Pons (tissue), 1 donor: ENCODE results near the gene DSG4.
"Not testable (repeated sequence)": the region's sequence is repeated elsewhere in the genome, so short reads cannot be mapped to it uniquely, and the experiment has no call there.

Experiments used
- DNase-seq: peaks from one replicate; pipeline ENCODE4 v3.0.0-alpha.2; 2016; ENCODE audit warnings: low spot score

The DSG4 gene, protein sequence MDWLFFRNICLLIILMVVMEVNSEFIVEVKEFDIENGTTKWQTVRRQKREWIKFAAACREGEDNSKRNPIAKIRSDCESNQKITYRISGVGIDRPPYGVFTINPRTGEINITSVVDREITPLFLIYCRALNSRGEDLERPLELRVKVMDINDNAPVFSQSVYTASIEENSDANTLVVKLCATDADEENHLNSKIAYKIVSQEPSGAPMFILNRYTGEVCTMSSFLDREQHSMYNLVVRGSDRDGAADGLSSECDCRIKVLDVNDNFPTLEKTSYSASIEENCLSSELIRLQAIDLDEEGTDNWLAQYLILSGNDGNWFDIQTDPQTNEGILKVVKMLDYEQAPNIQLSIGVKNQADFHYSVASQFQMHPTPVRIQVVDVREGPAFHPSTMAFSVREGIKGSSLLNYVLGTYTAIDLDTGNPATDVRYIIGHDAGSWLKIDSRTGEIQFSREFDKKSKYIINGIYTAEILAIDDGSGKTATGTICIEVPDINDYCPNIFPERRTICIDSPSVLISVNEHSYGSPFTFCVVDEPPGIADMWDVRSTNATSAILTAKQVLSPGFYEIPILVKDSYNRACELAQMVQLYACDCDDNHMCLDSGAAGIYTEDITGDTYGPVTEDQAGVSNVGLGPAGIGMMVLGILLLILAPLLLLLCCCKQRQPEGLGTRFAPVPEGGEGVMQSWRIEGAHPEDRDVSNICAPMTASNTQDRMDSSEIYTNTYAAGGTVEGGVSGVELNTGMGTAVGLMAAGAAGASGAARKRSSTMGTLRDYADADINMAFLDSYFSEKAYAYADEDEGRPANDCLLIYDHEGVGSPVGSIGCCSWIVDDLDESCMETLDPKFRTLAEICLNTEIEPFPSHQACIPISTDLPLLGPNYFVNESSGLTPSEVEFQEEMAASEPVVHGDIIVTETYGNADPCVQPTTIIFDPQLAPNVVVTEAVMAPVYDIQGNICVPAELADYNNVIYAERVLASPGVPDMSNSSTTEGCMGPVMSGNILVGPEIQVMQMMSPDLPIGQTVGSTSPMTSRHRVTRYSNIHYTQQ

GRCh38 chr18:31376477-31376876, at the start of gene DSG4:
TSS of gene DSG4 (plus strand) at chr18:31376777. CDS start at chr18:31376912, 135 bp downstream.
- DNase-seq = no peak

- no peak for DNase-seq
Observed at GRCh38 chr18:31329787-31330438, 46.7 kb upstream of the DSG4 start.

DNA sequence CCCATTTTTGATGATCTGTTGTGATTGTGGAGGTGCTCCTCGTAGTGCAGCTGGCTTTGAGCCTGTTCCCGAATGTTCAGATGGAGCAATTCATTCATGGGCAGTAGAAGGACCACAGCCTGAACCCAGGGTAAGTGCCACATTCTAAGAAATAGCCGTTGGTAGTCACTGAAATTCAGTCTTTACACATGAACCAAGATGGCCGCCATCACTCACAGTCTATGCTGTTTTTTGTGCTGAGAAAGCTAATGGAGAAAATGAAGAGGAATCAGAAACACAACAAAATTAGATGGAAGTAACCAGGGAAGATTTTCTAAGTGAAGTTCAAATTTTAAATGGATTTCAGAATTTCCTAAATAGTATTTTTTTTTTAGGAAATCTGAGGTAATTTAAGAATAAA, 33.1 kb upstream of the DSG4 start:
- DNase-seq = no peak

DNA sequence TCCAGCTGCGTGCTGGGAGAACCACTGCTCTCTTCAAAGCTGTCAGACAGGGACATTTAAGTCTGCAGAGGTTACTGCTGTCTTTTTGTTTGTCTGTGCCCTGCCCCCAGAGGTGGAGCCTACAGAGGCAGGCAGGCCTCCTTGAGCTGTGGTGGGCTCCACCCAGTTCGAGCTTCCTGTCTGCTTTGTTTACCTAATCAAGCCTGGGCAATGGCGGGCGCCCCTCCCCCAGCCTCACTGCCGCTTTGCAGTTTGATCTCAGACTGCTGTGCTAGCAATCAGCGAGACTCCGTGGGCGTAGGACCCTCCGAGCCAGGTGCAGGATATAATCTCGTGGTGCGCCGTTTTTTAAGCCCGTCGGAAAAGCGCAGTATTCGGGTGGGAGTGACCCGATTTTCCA, 23.2 kb upstream of the DSG4 start:
- not testable (repeated sequence) for DNase-seq

GRCh38 chr18:31354990-31355389, 21.6 kb upstream of the DSG4 start:
- DNase-seq = no peak

GRCh38 chr18:31356025-31356424, 20.6 kb upstream of the DSG4 start:
- no peak for DNase-seq

- DNase-seq = no peak
Observed at GRCh38 chr18:31364190-31364589, 12.4 kb upstream of the DSG4 start.

GRCh38 chr18:31369478-31369877, 7.1 kb upstream of the DSG4 start:
- DNase-seq = no peak

GRCh38 chr18:31371989-31372388, 4.6 kb upstream of the DSG4 start:
- no peak for DNase-seq

DNA sequence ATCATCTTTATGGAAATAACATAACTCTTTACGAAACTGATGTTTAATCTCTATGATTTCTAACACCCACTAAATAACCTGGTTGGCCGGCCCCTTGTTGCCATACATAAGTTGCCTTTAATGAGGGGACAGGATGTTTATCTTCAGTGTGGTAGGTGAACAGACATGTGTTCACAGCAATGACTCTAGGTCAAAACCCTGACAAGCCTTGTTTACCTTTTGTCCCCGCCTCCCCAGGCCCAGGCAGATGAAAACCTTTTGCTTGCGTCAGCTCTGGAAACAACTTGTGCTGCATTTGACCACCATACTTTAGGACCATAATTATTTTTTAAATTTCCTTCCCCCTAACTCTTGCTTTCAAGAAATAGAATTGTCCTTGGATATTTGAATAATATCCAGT, 2.9 kb upstream of the DSG4 start:
- no peak for DNase-seq

- no peak for DNase-seq
Observed at GRCh38 chr18:31380912-31381311, 4.3 kb downstream of the DSG4 start.

DNA sequence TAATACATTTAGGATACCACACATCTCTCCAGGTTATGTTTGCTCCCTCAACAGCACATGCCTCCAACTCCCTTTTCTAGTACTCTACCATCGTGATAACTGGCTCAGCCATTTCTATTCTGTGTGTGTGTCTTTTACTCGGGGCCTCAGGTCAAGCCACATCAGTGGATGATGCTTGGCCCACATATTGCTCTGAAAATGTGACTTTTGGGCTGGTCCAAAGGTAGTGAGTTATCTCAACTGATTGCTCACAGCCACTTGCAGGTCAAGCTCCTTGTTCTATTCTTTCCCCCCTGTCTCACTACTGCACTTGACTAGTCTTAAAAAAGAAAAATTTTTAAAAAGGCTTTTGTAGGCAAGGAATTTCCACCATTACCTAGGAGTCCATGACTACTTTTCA, 5.5 kb downstream of the DSG4 start:
- DNase-seq = no peak

- DNase-seq = no peak
Observed at GRCh38 chr18:31386741-31387140, 10.2 kb downstream of the DSG4 start.

- no peak for DNase-seq
Observed at GRCh38 chr18:31393286-31393685, 16.7 kb downstream of the DSG4 start.

DNA sequence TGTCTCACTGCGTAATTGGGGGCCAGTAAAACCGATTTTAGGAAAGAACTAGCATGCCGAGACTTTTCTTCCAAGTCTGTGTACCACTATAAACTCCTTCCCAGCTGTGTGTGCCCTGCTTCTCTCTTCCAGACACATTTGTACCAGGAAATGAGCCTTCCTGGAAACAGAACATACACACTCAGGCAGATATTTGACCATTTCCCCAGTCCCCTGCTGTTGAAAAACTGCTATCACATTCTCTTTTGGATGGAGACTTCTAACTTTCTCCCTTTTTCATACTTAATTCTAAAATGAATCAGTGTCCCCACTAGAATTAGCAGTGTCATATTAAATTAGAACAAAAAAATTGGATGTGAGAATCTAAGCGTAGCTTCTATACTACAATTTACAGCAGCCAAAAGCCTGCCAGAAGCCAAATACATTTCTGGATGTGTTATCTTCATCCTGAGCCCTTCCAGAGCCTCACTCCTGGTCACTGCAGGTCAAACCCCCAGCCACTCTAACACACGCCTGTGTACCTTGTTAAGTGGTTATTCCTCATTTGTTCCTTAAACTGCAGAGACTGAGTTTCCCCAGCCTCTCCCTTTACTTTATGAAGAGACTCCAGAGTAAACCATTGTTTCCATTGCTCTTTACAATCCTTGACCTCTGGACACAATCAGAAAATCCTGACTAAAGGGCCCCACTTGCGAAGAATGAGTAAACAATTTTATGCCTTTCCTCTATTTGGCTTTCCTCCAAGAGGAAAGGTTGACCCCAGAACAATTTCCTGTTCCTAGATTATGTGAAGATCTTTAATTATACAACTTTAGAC, 20.4 kb downstream of the DSG4 start:
- DNase-seq = no peak

DNA sequence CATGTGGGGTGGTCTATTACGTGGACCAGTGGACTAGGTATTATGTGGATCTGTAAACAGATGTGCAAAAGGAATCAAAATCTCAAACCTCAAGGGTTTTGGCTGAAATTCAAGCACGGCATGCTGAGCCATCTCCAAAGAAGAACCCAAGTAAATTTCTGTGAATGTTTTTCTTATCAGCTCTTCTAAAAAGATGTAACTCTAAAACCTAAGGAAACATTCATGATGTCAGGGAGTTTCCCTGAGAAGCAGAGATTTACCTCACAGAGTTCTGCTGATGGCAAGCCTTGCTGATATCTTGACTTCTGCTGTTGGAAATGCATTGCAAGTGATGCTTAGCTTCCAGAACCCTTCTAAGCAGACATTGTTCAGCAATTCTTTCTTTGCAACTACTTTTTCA, 21.6 kb downstream of the DSG4 start:
- DNase-seq = no peak

DNA sequence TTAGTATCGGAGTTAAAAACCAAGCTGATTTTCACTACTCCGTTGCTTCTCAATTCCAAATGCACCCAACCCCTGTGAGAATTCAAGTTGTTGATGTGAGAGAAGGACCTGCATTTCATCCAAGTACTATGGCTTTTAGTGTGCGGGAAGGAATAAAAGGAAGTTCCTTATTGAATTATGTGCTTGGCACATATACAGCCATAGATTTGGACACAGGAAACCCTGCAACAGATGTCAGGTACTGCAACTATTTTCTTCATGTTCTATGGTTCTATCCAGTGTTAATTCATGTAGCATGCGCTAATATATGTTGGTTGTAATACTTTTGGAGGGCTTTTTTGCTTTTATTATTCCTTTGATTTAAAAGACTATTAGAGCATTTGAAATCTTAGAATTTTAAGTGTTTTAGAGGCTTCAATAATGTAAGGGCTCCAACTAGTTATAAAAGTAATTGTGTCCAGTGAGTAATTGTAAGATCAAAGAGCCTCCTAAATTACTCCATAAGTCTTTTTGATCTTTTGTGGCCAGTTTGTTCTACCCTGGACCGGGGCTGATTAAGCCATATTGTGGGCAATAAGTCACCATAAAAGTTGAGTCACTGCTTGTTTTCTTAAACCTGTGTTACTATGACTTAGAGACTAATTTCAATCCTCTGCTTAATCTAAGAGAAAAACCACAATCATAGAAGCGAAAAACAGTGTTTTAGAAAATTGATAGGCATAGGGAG, 22.9 kb downstream of the DSG4 start:
- DNase-seq = no peak

DNA sequence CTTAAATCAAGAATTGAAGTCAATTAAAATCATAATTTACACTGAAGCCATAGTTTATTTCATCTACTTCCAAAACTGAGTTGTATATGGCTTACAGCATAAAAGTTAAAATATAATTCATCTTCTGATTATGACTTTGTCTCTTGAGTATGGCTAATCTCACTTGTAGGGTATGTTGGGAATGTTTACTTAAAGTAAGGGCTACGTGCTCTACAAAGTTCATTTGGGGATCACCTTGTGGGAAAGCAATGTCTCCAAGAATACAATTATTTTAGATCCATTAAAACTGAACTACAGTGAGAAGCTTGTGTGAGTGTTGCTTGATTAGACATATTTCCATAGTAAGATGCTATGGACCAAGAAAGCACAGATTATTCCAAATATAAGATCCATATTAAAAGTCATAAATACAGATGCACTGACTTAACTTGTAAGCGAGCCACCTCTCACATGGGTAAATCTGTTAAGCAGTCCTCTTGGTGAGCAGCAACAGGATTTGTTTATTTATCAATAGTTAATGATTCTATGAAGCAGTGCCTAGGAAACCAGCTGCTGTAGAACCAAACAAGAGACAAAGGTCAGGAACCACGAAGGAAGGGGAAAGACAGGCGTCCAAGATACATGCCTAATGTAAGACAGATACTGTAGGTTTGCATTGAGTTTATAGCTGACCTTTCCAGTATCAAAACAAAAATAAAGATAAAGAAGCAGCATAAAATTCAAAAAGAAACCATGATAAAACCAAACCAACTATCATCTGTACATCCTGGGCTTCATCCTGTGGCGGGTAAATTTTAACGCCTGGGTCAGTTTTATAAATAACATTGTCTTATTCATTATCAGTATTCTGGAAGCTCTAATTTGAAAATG, 24.8 kb downstream of the DSG4 start:
- DNase-seq = no peak

DNA sequence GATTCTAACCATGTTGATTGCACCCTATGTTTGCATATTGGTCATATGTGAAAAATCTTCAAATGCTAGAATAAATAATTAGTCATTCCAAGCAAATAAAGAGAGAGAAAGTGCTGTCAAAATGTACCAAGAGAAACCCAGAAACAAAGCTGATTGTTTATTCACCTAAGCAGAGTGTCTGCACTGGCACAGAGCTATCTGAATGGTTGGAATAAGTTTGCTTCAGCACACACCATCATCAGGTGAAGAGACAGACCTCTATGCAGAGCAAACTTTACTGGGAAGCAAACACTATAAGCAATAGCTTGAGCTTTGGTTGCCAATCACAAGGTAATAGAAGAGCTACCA, 25.4 kb downstream of the DSG4 start:
- no peak for DNase-seq

DNA sequence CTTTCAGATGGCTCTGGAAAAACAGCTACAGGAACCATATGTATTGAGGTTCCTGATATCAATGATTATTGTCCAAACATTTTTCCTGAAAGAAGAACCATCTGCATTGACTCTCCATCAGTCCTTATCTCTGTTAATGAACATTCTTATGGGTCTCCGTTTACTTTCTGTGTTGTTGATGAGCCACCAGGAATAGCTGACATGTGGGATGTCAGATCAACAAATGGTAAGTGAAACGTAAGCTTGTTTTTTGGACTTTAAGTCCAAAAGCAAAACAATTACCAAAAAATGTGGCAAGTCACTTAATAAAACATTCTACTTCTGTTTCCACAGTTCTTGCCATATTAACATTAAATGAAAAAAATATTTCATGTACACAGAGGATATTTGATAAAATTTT, 26.8 kb downstream of the DSG4 start:
- DNase-seq = no peak
